Kidney epithelial cell (primary cell): ENCODE measurements around the gene PKN1. TPM values are rescaled to one million over a fixed set of nuclear protein-coding genes. Genes with fewer than 3 reads are reported as not detected.

ENCODE experiments used
- DNase-seq: peaks from one replicate; pipeline ENCODE4 v3.0.0-alpha.2; 2010; ENCODE audit warnings: low read depth
- H3K27me3 ChIP-seq: 2 replicates; pipeline ENCODE4 v1.6.0; 2011; ENCODE audit warnings: low read length; ENCODE audit not compliant: control insufficient read depth, insufficient read depth
- H3K36me3 ChIP-seq: 2 replicates; pipeline ENCODE4 v1.5.1; 2011; ENCODE audit warnings: low read length; ENCODE audit not compliant: control insufficient read depth, insufficient read depth
- H3K4me3 ChIP-seq: 2 replicates; pipeline ENCODE4 v1.5.1; 2011; ENCODE audit warnings: low read depth, mild to moderate bottlenecking, control low read depth, low read length
- total RNA-seq: library from RNA; depleted of rRNA; stranded (reverse); fragments of >200 nt; gene quantifications from 2 replicates; pipeline ENCODE4 v1.2.3, GENCODE V29; 2015
- TF ChIP-seq, protein P1 (sequence below): IDR thresholded peaks from 2 replicates; pipeline ENCODE4 v1.5.1; 2011; ENCODE audit warnings: mild to moderate bottlenecking, moderate library complexity, low read length, control low read depth, inconsistent platforms; ENCODE audit not compliant: insufficient read depth, poor library complexity, severe bottlenecking

PKN1 gene
- total RNA-seq, 1 donor from 2014 or later: 230 TPM

DNA sequence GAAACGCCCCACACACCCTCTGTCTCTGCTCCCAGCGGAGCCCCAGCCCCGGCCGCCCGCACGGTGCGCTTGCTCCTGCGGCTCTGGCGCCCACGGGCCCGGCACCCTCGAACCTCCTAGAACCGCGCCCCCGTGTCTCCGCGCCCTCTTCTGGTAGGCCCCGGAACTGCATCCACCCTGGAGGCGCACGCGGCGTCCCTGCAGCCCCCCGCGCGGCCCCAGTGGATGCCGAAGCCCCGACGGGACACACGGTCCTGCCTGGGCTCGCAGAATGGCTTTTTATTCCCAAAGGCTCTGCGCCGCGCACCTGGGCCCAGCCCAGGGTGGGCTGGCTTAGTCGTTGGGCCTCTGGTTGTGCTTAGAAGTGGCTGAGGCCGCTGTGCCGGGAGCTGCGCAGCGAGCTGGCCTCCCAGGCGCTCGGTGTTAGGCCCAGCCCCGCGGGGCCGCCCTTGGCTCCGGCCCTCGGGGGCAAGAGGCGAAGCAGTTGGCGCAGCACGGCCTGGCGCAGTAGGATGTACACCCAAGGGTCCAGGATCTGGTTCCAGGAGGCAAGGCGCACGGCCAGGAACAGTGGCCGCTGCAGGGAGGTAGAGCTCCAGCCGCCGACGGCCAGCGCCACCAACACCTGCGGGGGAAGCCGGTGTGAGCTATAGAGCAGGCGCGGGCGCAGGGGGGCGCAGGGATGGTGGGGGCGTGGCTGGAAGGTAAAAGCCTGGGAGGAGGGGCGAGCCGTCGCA lies 39.3 kb downstream of the PKN1 start:
- peaks cover 1% of the 10 kb centered on the region for H3K36me3 ChIP-seq
- H3K4me3 ChIP-seq: no peak overlapping the region
- TF ChIP-seq, protein P1, sequence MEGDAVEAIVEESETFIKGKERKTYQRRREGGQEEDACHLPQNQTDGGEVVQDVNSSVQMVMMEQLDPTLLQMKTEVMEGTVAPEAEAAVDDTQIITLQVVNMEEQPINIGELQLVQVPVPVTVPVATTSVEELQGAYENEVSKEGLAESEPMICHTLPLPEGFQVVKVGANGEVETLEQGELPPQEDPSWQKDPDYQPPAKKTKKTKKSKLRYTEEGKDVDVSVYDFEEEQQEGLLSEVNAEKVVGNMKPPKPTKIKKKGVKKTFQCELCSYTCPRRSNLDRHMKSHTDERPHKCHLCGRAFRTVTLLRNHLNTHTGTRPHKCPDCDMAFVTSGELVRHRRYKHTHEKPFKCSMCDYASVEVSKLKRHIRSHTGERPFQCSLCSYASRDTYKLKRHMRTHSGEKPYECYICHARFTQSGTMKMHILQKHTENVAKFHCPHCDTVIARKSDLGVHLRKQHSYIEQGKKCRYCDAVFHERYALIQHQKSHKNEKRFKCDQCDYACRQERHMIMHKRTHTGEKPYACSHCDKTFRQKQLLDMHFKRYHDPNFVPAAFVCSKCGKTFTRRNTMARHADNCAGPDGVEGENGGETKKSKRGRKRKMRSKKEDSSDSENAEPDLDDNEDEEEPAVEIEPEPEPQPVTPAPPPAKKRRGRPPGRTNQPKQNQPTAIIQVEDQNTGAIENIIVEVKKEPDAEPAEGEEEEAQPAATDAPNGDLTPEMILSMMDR: peak; percentile 78
- DNase-seq: no peak
- H3K27me3 ChIP-seq: peaks cover 14% of the 10 kb centered on the region

DNA sequence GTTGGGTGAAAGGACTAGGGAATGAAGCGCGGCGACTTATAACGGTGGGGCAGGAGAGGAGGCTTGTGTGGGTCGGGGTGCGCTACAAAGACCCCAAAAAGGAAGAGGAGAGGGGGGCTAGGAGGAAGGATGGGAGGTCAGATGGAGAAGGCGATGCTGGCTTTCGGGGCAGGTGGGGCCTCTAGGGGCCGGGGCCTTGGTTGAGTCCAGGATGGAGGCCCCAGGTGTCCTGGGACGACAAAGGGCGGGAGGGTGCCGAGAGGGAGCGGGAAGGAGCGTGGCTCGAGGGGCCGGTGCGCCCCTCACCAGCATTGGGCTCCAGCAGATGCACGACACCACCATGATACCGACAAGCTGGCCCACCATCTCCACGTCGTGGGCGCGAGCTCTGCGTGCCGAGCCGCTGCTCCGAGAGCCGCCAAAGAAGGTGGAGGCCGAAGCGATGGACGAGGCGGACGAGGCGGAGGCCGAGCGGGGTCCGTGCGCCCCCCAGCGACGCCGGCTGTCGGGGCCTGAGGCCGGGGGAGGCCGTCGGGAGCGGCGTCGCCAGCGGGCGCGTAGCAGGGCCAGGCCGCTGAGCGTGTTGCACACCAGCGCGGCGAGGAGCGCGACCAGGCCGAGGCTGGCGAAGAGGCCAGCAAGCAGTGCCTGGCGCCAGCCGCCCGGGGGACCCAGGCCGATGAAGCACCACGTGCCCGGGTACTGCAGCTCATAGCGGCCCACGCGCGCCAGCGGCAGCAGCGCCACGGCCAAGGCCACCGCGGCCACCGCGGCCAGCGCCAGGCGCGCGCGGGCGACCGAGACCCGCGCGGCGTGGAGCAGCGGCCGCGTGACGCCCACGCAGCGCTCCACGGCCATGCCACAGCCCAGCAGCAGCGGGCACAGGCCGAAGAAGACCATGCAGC lies 40.2 kb downstream of the PKN1 start:
- peaks cover 14% of the 10 kb centered on the region for H3K27me3 ChIP-seq
- no peak overlapping the region for H3K4me3 ChIP-seq
- H3K36me3 ChIP-seq: peaks cover under 1% of the 10 kb centered on the region
- TF ChIP-seq, protein P1: no peak
- no peak for DNase-seq

DNA sequence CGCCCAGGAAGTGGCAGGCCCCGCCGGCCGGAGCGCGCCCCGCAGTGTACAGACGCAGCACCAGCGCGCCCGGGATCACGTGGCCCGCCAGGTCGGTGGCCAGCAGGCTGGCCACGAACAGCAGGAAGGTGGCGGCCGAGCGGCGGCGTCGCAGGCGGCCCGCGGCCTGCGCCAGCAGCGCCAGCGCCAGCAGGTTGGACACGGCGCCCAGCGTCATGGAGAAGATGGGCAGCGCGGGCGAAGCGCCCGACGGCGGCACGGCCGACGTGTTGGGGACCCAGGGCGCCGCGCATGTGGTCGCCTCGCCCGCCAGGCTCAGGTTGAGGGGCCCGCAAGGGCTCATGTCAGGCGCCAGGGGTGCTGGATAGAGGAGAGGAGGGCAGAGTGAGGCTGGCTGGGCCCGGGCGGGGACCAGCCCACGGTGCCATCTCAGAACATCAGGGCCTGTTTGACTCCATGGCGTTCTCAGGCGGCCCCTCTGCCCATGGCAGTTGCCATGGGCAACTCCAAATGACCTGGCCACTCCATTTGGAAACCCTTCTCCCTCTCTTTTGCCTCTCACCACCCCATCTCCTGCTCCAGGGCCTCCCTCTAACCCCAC lies 41.0 kb downstream of the PKN1 start:
- TF ChIP-seq, protein P1: no peak
- Histone ChIP-seq H3K4me3 (no peak overlapping the region), H3K27me3 (peaks cover 14% of the 10 kb centered on the region), H3K36me3 (peaks cover 1% of the 10 kb centered on the region)
- DNase-seq: no peak

DNA sequence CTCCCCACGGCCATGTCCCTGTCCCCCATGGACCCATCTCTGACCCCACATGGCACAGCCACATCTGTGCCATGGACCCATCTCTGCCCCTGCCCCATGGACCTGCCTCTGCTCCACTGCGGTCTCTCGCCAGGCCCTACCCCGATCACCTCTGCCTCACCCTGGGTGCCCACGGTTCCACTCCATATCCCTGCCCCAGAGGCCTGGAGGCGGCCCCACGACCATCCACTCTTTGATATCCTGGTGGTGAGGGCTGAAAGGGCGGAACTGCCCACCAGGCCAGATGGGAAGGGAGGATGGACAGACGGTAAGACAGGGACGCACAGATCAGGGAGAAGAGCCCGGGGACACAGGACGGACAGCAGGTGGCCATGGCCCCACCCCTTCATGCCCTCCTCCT lies 41.7 kb downstream of the PKN1 start:
- Histone ChIP-seq H3K27me3 (peaks cover 14% of the 10 kb centered on the region), H3K4me3 (no peak overlapping the region), H3K36me3 (peaks cover 2% of the 10 kb centered on the region)
- no peak for DNase-seq
- TF ChIP-seq, protein P1: no peak

DNA sequence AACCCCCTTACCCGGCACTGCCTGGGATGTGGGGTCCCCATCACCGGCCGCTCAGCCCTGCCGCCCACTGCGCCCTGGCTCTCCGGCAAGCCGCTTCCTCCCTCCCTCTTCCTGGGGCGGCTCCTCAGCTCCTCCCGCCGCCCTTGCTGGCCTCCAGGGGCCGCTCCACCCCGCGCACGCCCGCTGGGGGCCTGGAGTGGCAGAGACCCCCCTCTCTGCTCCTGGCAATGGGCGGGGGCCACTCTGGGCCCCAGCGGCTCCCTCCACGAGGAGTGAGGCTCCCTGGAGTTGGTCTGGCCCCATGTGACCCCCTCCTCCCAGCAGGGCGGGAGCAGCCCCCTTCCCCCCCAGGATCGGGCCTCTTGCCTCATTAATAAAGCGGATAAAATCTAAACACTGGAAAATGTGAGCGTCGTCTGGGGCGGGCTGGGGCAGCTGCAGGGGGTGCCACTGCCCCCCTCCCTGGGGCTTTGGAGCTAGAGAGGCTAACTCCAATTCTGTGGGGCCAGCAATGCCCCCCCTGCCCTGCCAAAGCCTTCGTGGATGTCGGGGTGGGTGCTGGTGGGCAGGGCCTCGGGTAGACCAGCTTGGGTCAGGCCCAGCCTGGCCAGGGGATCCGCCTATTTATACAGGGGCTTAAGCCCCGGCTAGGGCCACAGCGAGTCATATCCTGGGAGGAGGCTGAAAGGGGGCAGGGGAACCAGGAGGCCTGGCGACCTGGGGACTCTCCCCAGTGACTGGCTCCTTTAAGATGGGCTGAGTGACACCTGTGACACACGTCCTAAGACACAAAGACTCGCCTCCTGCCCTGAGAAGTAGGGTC lies 42.4 kb downstream of the PKN1 start, which contains the start of gene PTGER1:
TSS of gene PTGER1 (minus strand) at position 104 of the 823 bp plus-strand sequence. CDS start 1,034 bp downstream, outside the sequence.
- Histone ChIP-seq H3K36me3 (peaks cover 4% of the 10 kb centered on the region), H3K27me3 (peaks cover 14% of the 10 kb centered on the region), H3K4me3 (no peak within 1 kb of the TSS)
- no peak for DNase-seq
- TF ChIP-seq, protein P1: peak; percentile 52
